ENCODE data around the gene COBLL1. TPM values are rescaled to one million over a fixed set of nuclear protein-coding genes. Genes with fewer than 3 reads are reported as not detected.
"Not testable (repeated sequence)": the region's sequence is repeated elsewhere in the genome, so short reads cannot be mapped to it uniquely, and the experiment has no call there.

COBLL1 gene
- total RNA-seq, 4 donors from 2014 or later: 42.2 to 59.4 (median 45.2) TPM

- Histone ChIP-seq H3K36me3 (no peaks in the 10 kb centered on the region), H3K9me3 (no peaks in the 10 kb centered on the region), H3K27me3 (no peaks in the 10 kb centered on the region), H3K4me1 (no peaks in the 10 kb centered on the region), H3K4me3 (peak overlapping the region in 1 of 4 donors; percentile 4), H3K27ac (peak overlapping the region in 2 of 4 donors; percentile 66 to 80)
- DNase-seq: no peak
- TF ChIP-seq CTCF (IDR thresholded peaks at IDR 0.05) (no peak), POLR2A (IDR thresholded peaks at IDR 0.05) (no peak)
These were observed 129.9 kb downstream of the COBLL1 start for GRCh38 chr2:164711766-164712138.

GRCh38 chr2:164710837-164711765, 130.5 kb downstream of the COBLL1 start:
- no peaks in the 10 kb centered on the region for H3K36me3 ChIP-seq
- TF ChIP-seq CTCF (IDR thresholded peaks at IDR 0.05) (no peak), POLR2A (IDR thresholded peaks at IDR 0.05) (no peak)
- H3K27me3 ChIP-seq: no peaks in the 10 kb centered on the region
- H3K4me1 ChIP-seq: no peaks in the 10 kb centered on the region
- peak overlapping the region in 1 of 4 donors; percentile 27 for H3K4me3 ChIP-seq
- peak overlapping the region in 3 of 4 donors; percentile 10 to 80 (median 66) for H3K27ac ChIP-seq
- DNase-seq: no peak
- H3K9me3 ChIP-seq: no peaks in the 10 kb centered on the region

GRCh38 chr2:164710252-164710836, 131.3 kb downstream of the COBLL1 start:
- DNase-seq, H3K9me3 ChIP-seq, H3K4me1 ChIP-seq, H3K27me3 ChIP-seq, H3K36me3 ChIP-seq: not testable (repeated sequence)
- Histone ChIP-seq H3K4me3 (peak overlapping the region in 1 of 4 donors; percentile 27), H3K27ac (peak overlapping the region in 3 of 4 donors; percentile 10 to 80 (median 66))

- Histone ChIP-seq H3K36me3 (peaks cover 0 to 5% (median 0%) of the 10 kb centered on the region in 3 donors), H3K4me3 (no peak overlapping the region), H3K9me3 (no peaks in the 10 kb centered on the region), H3K27me3 (no peaks in the 10 kb centered on the region), H3K4me1 (no peaks in the 10 kb centered on the region), H3K27ac (no peak overlapping the region)
- no peak for TF ChIP-seq CTCF (IDR thresholded peaks at IDR 0.05)
- TF ChIP-seq POLR2A (IDR thresholded peaks at IDR 0.05): no peak
- DNase-seq: no peak
These were observed 135.1 kb downstream of the COBLL1 start for GRCh38 chr2:164706522-164706921.

GRCh38 chr2:164705412-164706167, 136.0 kb downstream of the COBLL1 start:
- no peak for TF ChIP-seq POLR2A (IDR thresholded peaks at IDR 0.05)
- TF ChIP-seq CTCF (IDR thresholded peaks at IDR 0.05): no peak
- Histone ChIP-seq H3K9me3 (no peaks in the 10 kb centered on the region), H3K4me1 (no peaks in the 10 kb centered on the region), H3K27ac (no peak overlapping the region), H3K27me3 (no peaks in the 10 kb centered on the region), H3K36me3 (peaks cover 0 to 5% (median 0%) of the 10 kb centered on the region in 3 donors), H3K4me3 (no peak overlapping the region)
- DNase-seq: no peak
